BE2C (cell line): ENCODE measurements around the gene RBM19.
"Not testable (repeated sequence)": the region's sequence is repeated elsewhere in the genome, so short reads cannot be mapped to it uniquely, and the experiment has no call there.

Experiments
- DNase-seq: peaks from one replicate; pipeline ENCODE4 v3.0.0-alpha.2; 2020
- H3K27me3 ChIP-seq: fragments of 250-450 bp; sonication (Bioruptor Pico); 2 replicates; pipeline ENCODE4 v1.5.1; 2020; ENCODE audit warnings: mild to moderate bottlenecking
- H3K36me3 ChIP-seq: fragments of 250-450 bp; sonication (Bioruptor Pico); 2 replicates; pipeline ENCODE4 v1.5.1; 2020; ENCODE audit warnings: mild to moderate bottlenecking
- H3K4me1 ChIP-seq: fragments of 250-450 bp; sonication (Bioruptor Pico); 2 replicates; pipeline ENCODE4 v1.5.1; 2020
- H3K4me3 ChIP-seq: 2 replicates; pipeline ENCODE4 v1.5.1; 2011; ENCODE audit warnings: low read depth, low read length
- H3K9me3 ChIP-seq: fragments of 250-450 bp; sonication (Bioruptor Pico); 2 replicates; pipeline ENCODE4 v1.5.1; 2020
- CTCF ChIP-seq: IDR thresholded peaks from 2 replicates; pipeline ENCODE4 v1.5.1; 2012; ENCODE audit warnings: mild to moderate bottlenecking, low read depth, low read length

Gene RBM19

GRCh38 chr12:113907446-113908180, 58.5 kb downstream of the RBM19 start:
- no peak for DNase-seq
- H3K36me3 ChIP-seq = peaks cover 8% of the 10 kb centered on the region; the same call in 1 of the 2 replicates
- no peaks in the 10 kb centered on the region for H3K9me3 ChIP-seq
- H3K4me3 ChIP-seq = no peak overlapping the region
- no peaks in the 10 kb centered on the region for H3K4me1 ChIP-seq
- H3K27me3 ChIP-seq = no peaks in the 10 kb centered on the region
- no peak for TF ChIP-seq CTCF

- no peaks in the 10 kb centered on the region for H3K9me3 ChIP-seq
- peaks cover 8% of the 10 kb centered on the region; the same call in 1 of the 2 replicates for H3K36me3 ChIP-seq
- no peak overlapping the region for H3K4me3 ChIP-seq
- no peak for DNase-seq
- H3K27me3 ChIP-seq = no peaks in the 10 kb centered on the region
- no peaks in the 10 kb centered on the region for H3K4me1 ChIP-seq
- no peak for TF ChIP-seq CTCF
These were observed 59.5 kb downstream of the RBM19 start for GRCh38 chr12:113906411-113907200.

GRCh38 chr12:113905829-113906228, 60.3 kb downstream of the RBM19 start:
- H3K36me3 ChIP-seq = peaks cover 8% of the 10 kb centered on the region; the same call in 1 of the 2 replicates
- no peaks in the 10 kb centered on the region for H3K27me3 ChIP-seq

GRCh38 chr12:113903381-113903863, 62.7 kb downstream of the RBM19 start:
- no peaks in the 10 kb centered on the region for H3K4me1 ChIP-seq
- no peak for TF ChIP-seq CTCF
- no peak for DNase-seq
- no peaks in the 10 kb centered on the region for H3K9me3 ChIP-seq
- H3K4me3 ChIP-seq = no peak overlapping the region
- H3K36me3 ChIP-seq = peaks cover 8% of the 10 kb centered on the region; the same call in 1 of the 2 replicates
- no peaks in the 10 kb centered on the region for H3K27me3 ChIP-seq

More at GRCh38 chr12:113905829-113906228, 60.3 kb downstream of the RBM19 start:
- Histone ChIP-seq H3K4me3 (no peak overlapping the region), H3K9me3 (no peaks in the 10 kb centered on the region), H3K4me1 (no peaks in the 10 kb centered on the region)
- no peak for DNase-seq
- TF ChIP-seq CTCF = no peak

- H3K27me3 ChIP-seq = not testable (repeated sequence)
These were observed 64.8 kb downstream of the RBM19 start for GRCh38 chr12:113901319-113901718.

GRCh38 chr12:113900716-113901115, 65.4 kb downstream of the RBM19 start:
- TF ChIP-seq CTCF = no peak
- no peak overlapping the region for H3K4me3 ChIP-seq
- H3K9me3 ChIP-seq = no peaks in the 10 kb centered on the region
- no peaks in the 10 kb centered on the region for H3K27me3 ChIP-seq
- H3K36me3 ChIP-seq = peaks cover 8% of the 10 kb centered on the region; the same call in 1 of the 2 replicates
- H3K4me1 ChIP-seq = no peaks in the 10 kb centered on the region
- DNase-seq = no peak

More at GRCh38 chr12:113901319-113901718, 64.8 kb downstream of the RBM19 start:
- H3K36me3 ChIP-seq, H3K9me3 ChIP-seq, H3K4me3 ChIP-seq, H3K4me1 ChIP-seq, DNase-seq: not testable (repeated sequence)
